Dedifferentiated amniotic fluid mesenchymal stem cell (primary cell): ENCODE measurements around the gene CREB5.
A peak's percentile ranks its signal among the peaks of the same experiment; 100 is the strongest.

Source experiments
- DNase-seq: peaks from one replicate; pipeline ENCODE4 v3.0.0-alpha.2; 2016; ENCODE audit errors: extremely low spot score

CREB5 gene

GRCh38 chr7:28708033-28708951 is 296.0 kb downstream of the CREB5 start:
- no peak for DNase-seq

- no peak for DNase-seq
Measured at GRCh38 chr7:28709748-28710147, 297.4 kb downstream of the CREB5 start.

- DNase-seq, result no peak
Measured at GRCh38 chr7:28711114-28711513, 298.8 kb downstream of the CREB5 start.

- DNase-seq, result no peak
Measured at GRCh38 chr7:28714459-28715120, 302.3 kb downstream of the CREB5 start.

GRCh38 chr7:28717445-28718054 is 305.2 kb downstream of the CREB5 start:
- no peak for DNase-seq

- no peak for DNase-seq
Measured at GRCh38 chr7:28718055-28718481, 305.8 kb downstream of the CREB5 start.

- DNase-seq, result no peak
Measured at GRCh38 chr7:28718545-28718944, 306.2 kb downstream of the CREB5 start.

GRCh38 chr7:28722684-28723083 is 310.4 kb downstream of the CREB5 start:
- no peak for DNase-seq

- no peak for DNase-seq
Measured at GRCh38 chr7:28723336-28723735, 311.0 kb downstream of the CREB5 start.

GRCh38 chr7:28724563-28724962 is 312.2 kb downstream of the CREB5 start:
- no peak for DNase-seq

GRCh38 chr7:28725045-28725642 is 312.8 kb downstream of the CREB5 start:
- no peak for DNase-seq

- DNase-seq, result no peak
Measured at GRCh38 chr7:28725911-28726310, 313.6 kb downstream of the CREB5 start.

- no peak for DNase-seq
Measured at GRCh38 chr7:28726555-28726954, 314.2 kb downstream of the CREB5 start.

GRCh38 chr7:28729281-28729680 is 317.0 kb downstream of the CREB5 start:
- no peak for DNase-seq

- no peak for DNase-seq
Measured at GRCh38 chr7:28729727-28730126, 317.4 kb downstream of the CREB5 start.

GRCh38 chr7:28731092-28731658 is 318.9 kb downstream of the CREB5 start:
- no peak for DNase-seq

- peak; percentile 24 for DNase-seq
Measured at GRCh38 chr7:28732071-28732869, 320.0 kb downstream of the CREB5 start.

- no peak for DNase-seq
Measured at GRCh38 chr7:28733035-28733434, 320.7 kb downstream of the CREB5 start.

GRCh38 chr7:28738412-28738811 is 326.1 kb downstream of the CREB5 start:
- DNase-seq, result no peak

GRCh38 chr7:28739128-28739527 is 326.8 kb downstream of the CREB5 start:
- no peak for DNase-seq

GRCh38 chr7:28739826-28740225 is 327.5 kb downstream of the CREB5 start:
- DNase-seq, result no peak
